HL-60/S4 (cell line): ENCODE results near the gene DUSP1.
"Not testable (repeated sequence)": the region's sequence is repeated elsewhere in the genome, so short reads cannot be mapped to it uniquely, and the experiment has no call there.

Source experiments
- in situ Hi-C: fragments of 300-500 bp; cut with MboI; formaldehyde crosslinking; loops from 2 replicates; pipeline ENCODE4 v1.14.3; 2022; ENCODE audit warnings: low sequenced_read_pairs

Gene DUSP1

GRCh38 chr5:172798422-172799215 is 27.6 kb upstream of the DUSP1 start:
- in situ Hi-C loops: no loop called here

GRCh38 chr5:172797771-172798191 is 26.8 kb upstream of the DUSP1 start:
- in situ Hi-C loops: no loop called here

GRCh38 chr5:172796306-172796705 is 25.3 kb upstream of the DUSP1 start:
- in situ Hi-C loops: no loop called here

GRCh38 chr5:172795318-172795977 is 24.5 kb upstream of the DUSP1 start:
- in situ Hi-C loops: no loop called here

- in situ Hi-C loops: no loop called here
Observed at GRCh38 chr5:172793577-172794488, 22.8 kb upstream of the DUSP1 start.

- in situ Hi-C loops: no loop called here
Observed at GRCh38 chr5:172792701-172793570, 21.9 kb upstream of the DUSP1 start.

- in situ Hi-C loops: no loop called here
Observed at GRCh38 chr5:172791726-172792445, 20.9 kb upstream of the DUSP1 start.

GRCh38 chr5:172791286-172791685 is 20.3 kb upstream of the DUSP1 start:
- in situ Hi-C loops: no loop called here

GRCh38 chr5:172790496-172790889 is 19.5 kb upstream of the DUSP1 start:
- in situ Hi-C loops: no loop called here

GRCh38 chr5:172789687-172790495 is 18.9 kb upstream of the DUSP1 start:
- in situ Hi-C loops: no loop called here

- in situ Hi-C loops: no loop called here
Observed at GRCh38 chr5:172788771-172789686, 18.0 kb upstream of the DUSP1 start.

- in situ Hi-C loops: not testable (repeated sequence)
Observed at GRCh38 chr5:172787538-172787937, 16.5 kb upstream of the DUSP1 start.

- in situ Hi-C loops: no loop called here
Observed at GRCh38 chr5:172786736-172787462, 15.9 kb upstream of the DUSP1 start.

GRCh38 chr5:172785429-172786088 is 14.6 kb upstream of the DUSP1 start:
- in situ Hi-C loops: no loop called here

- in situ Hi-C loops: not testable (repeated sequence)
Observed at GRCh38 chr5:172784162-172784561, 13.2 kb upstream of the DUSP1 start.

GRCh38 chr5:172783319-172783718 is 12.3 kb upstream of the DUSP1 start:
- in situ Hi-C loops: not testable (repeated sequence)
